Calu3 (cell line): ENCODE data around the gene CAT. TPM values are rescaled to one million over a fixed set of nuclear protein-coding genes. Genes with fewer than 3 reads are reported as not detected.

Experiments used
- BruUV-seq: library from RNA; stranded (reverse); fragments of 400-500 nt; replicated peaks from 2 replicates; lab custom pipeline; 2021; lab: Mats Ljungman, UMichigan
- CTCF ChIA-PET: fragments of 300-600 bp; sonication (Branson Sonifier 250); formaldehyde crosslinking; loops from one replicate; lab custom pipeline; 2022; ENCODE audit warnings: antibody characterized with exemption; lab: Charles Lee
- DNase-seq: peaks from one replicate; pipeline ENCODE4 v3.0.0; 2022
- H3K27ac Mint-ChIP-seq: one replicate; pipeline ENCODE4 v1.8.0; 2022; ENCODE audit warnings: mixed read lengths; ENCODE audit not compliant: unreplicated experiment
- H3K27me3 Mint-ChIP-seq: one replicate; pipeline ENCODE4 v1.8.0; 2022; ENCODE audit warnings: mixed read lengths; ENCODE audit not compliant: unreplicated experiment
- H3K36me3 Mint-ChIP-seq: one replicate; pipeline ENCODE4 v1.8.0; 2022; ENCODE audit warnings: mild to moderate bottlenecking, moderate library complexity, mixed read lengths; ENCODE audit not compliant: insufficient read depth, unreplicated experiment
- H3K4me1 Mint-ChIP-seq: one replicate; pipeline ENCODE4 v1.8.0; 2022; ENCODE audit warnings: mild to moderate bottlenecking, low read depth, mixed read lengths; ENCODE audit not compliant: unreplicated experiment
- H3K4me3 Mint-ChIP-seq: one replicate; pipeline ENCODE4 v1.8.0; 2022; ENCODE audit warnings: mild to moderate bottlenecking, low read depth, moderate library complexity, mixed read lengths; ENCODE audit not compliant: unreplicated experiment
- H3K9me3 Mint-ChIP-seq: one replicate; pipeline ENCODE4 v1.8.0; 2022; ENCODE audit warnings: low read depth, mixed read lengths; ENCODE audit not compliant: unreplicated experiment
- CTCF ChIP-seq: fragments of 200-600 bp; IDR thresholded peaks from one replicate; pipeline ENCODE4 v1.8.0; 2022; ENCODE audit warnings: antibody characterized with exemption; ENCODE audit not compliant: unreplicated experiment
- intact Hi-C: fragments of 100-400 bp; cut with micrococcal nuclease; formaldehyde crosslinking; loops from one replicate; pipeline ENCODE4 v1.10.0; 2022; ENCODE audit not compliant: unreplicated experiment
- total RNA-seq: library from RNA; stranded (reverse); gene quantifications from 2 replicates; pipeline ENCODE4 v1.2.3, GENCODE V29; 2022

Gene CAT
- total RNA-seq, 1 experiment from 2014 or later = 54.5 TPM

DNA sequence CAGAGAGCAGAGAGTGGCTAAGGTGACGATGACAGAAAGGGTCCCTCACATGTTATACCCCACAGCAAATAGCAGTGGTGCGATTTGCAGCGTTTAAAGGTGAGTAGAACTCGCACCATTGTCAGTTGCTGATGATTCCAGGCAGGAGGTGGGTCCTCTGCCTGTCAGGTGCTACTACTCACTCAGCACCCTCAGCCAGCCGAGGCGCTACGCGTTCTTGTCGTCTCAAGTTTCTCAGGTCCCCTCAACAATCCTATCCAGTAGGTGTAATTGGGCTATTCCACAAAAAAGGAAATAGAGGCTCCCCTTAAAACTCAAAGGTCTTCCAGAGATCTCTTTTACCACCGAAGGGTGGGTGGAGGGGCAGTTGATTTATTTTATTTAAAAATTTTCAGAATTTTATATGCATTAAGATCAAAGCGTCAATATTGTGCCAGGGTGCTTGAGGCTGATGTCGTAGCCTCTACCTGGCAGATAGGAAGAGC is 56.5 kb downstream of the CAT start:
- CTCF ChIA-PET = interaction anchor here (0.7 to 1.0 kb wide), 2 partner anchors 17 to 51 kb away, joined by 3 read pairs; no protein-coding TSS in a partner anchor
- Mint-ChIP-seq H3K27ac (no peak overlapping the region), H3K4me3 (no peak overlapping the region), H3K4me1 (peaks cover 11% of the 10 kb centered on the region), H3K27me3 (peaks cover 2% of the 10 kb centered on the region), H3K9me3 (no peaks in the 10 kb centered on the region), H3K36me3 (no peaks in the 10 kb centered on the region)
- no TSS peak for BruUV-seq
- TF ChIP-seq CTCF = no peak
- no peak for DNase-seq
- intact Hi-C loops = no loop called here

DNA sequence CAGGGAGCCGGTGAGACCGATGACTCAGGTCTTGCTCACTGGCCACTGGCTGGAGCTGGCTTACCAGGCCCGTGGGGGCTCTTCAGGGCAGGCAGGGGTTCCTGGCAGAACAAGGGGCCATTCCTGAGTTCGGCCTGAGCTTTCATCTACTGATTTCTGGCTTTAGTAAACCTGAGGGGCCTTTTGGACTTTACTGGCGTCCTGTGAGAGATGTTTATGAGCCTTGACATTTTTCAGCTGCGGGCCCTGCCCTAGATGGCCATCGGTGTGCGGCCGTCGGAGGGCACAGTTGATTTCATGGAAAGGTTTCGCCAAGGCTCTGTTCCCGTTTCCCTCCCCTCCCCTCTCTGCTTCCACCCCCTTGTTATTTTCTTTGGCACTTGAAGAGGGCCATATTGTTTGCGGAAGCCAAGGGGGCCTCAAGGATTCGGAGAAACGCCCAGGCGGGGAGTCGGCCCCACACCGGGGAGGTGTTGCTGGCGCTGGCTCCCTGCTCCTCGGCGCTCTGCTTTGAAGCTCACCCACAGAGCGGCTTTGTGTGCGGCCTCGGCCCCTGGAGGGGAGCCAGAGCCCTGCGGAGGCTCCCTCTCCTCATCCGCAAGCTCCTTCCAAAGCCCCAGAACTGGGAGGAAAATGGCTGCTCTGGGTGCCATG is 57.1 kb downstream of the CAT start:
- Mint-ChIP-seq H3K4me1 (peaks cover 11% of the 10 kb centered on the region), H3K27me3 (no peaks in the 10 kb centered on the region), H3K36me3 (no peaks in the 10 kb centered on the region), H3K27ac (no peak overlapping the region), H3K4me3 (no peak overlapping the region), H3K9me3 (no peaks in the 10 kb centered on the region)
- TF ChIP-seq CTCF = no peak
- intact Hi-C loops = no loop called here
- CTCF ChIA-PET = interaction anchor here (0.7 to 1.0 kb wide), 2 partner anchors 17 to 51 kb away, joined by 3 read pairs; no protein-coding TSS in a partner anchor
- no TSS peak for BruUV-seq
- peak; percentile 55 for DNase-seq

DNA sequence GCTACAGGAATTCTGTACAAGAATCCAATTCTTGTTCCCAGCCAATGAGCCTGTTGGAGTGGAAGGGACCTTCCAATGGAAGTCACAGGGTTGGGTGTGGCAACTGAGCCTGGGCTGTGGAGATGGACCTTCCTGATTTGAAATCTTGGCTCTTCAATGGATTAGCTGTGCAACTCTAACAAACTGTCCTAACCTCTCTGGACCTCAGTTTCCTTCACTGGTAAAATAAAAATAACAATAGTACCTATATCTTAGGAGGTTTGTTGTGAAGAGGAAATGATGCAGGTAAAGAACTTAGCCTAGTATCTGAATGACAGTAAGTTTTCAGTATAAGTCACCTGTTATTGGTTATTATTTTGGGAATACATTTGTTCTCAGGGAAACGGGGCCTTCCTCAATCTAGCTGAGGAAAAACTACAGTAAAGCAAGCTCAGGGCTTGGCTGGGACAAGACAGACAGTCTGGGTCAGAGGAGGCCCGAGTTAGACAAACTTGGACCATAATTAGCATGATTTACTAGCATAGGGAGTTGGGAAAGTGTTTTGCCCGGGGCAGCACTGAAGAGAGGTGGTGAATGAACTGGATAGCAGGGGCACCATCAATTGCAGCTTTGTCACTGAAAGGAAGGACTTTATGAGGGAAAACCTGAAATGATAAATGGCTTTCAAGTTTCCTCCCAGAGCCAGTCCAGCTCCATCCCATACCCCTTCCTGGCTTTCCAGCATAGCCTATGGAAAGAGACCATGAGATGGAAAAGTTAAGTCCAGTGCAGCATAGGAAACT is 61.2 kb downstream of the CAT start:
- H3K27ac Mint-ChIP-seq = no peak overlapping the region
- H3K36me3 Mint-ChIP-seq = no peaks in the 10 kb centered on the region
- CTCF ChIA-PET = no interaction called here
- intact Hi-C loops = no loop called here
- TF ChIP-seq CTCF = no peak
- no TSS peak for BruUV-seq
- H3K9me3 Mint-ChIP-seq = no peaks in the 10 kb centered on the region
- no peak overlapping the region for H3K4me3 Mint-ChIP-seq
- no peak for DNase-seq
- H3K4me1 Mint-ChIP-seq = peaks cover 5% of the 10 kb centered on the region
- no peaks in the 10 kb centered on the region for H3K27me3 Mint-ChIP-seq

GRCh38 chr11:34501500-34501899 is 62.8 kb downstream of the CAT start:
- no peak for DNase-seq
- Mint-ChIP-seq H3K27ac (no peak overlapping the region), H3K4me1 (no peaks in the 10 kb centered on the region), H3K36me3 (no peaks in the 10 kb centered on the region), H3K4me3 (no peak overlapping the region), H3K27me3 (no peaks in the 10 kb centered on the region), H3K9me3 (no peaks in the 10 kb centered on the region)
- BruUV-seq = no TSS peak
- no peak for TF ChIP-seq CTCF
- CTCF ChIA-PET = no interaction called here
- intact Hi-C loops = no loop called here
